ENCODE measurements around the gene ARMH3. TPM values are rescaled to one million over a fixed set of nuclear protein-coding genes. Genes with fewer than 3 reads are reported as not detected.

The ARMH3 gene
- total and polyA plus RNA-seq, 10 donors: 11.6 to 37.4 (median 21.6) TPM

DNA sequence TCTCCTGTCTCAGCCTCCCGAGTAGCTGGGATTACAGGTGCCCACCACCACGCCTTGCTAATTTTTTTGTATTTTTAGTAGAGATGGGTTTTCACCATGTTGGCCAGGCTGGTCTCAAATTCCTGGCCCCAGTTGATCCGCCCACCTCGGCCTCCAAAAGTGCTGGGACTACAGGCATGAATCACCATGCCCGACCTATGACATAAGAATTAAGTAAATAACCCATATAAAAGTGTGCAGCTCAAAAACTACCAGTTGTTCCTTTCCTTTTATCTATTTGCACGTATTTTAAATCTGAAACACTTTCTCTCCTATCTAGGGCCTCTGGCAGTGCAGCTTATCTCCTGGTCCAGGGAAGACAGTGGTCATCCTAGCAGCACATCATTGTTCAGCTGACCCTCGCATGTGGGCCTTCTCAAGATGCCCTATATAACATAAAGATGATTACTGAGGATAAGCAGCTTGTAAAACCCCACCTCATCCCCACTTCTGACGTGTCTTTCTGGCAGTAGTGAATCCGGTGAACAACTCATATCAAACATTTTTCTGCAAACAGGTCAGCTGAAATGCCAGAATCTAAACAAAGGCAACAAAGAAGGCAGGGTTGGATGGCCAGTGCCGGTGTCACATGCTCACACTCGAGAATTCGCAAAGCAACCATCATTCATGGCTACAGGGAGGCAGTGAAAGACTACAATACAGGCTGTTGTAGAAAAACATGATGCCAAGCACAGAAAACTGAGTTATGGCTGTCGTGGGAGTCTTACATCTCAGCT lies 176.3 kb downstream of the ARMH3 start:
- Histone ChIP-seq H3K27me3 (replicated peaks in 1 of 7) (no peaks in the 10 kb centered on the region), H3K36me3 (peaks cover 0 to 55% (median 6%) of the 10 kb centered on the region in 6 donors), H3K4me3 (no peak overlapping the region), H3K9me3 (no peaks in the 10 kb centered on the region), H3K4me1 (peaks cover 0 to 11% (median 7%) of the 10 kb centered on the region in 6 donors), H3K27ac (no peak overlapping the region)
- whole genome bisulfite sequencing, 5 donors: 89 to 97% (median 95%) methylated on average over 13 of the region's 13 CpGs
- intact Hi-C loops (cut with DNase I; ENCODE audit: low total_unique reads): no loop called here
- no peak for TF ChIP-seq POLR2AphosphoS5 (IDR thresholded peaks at IDR 0.05)
- TF ChIP-seq POLR2A (IDR thresholded peaks at IDR 0.05): no peak
- TF ChIP-seq, protein P1, sequence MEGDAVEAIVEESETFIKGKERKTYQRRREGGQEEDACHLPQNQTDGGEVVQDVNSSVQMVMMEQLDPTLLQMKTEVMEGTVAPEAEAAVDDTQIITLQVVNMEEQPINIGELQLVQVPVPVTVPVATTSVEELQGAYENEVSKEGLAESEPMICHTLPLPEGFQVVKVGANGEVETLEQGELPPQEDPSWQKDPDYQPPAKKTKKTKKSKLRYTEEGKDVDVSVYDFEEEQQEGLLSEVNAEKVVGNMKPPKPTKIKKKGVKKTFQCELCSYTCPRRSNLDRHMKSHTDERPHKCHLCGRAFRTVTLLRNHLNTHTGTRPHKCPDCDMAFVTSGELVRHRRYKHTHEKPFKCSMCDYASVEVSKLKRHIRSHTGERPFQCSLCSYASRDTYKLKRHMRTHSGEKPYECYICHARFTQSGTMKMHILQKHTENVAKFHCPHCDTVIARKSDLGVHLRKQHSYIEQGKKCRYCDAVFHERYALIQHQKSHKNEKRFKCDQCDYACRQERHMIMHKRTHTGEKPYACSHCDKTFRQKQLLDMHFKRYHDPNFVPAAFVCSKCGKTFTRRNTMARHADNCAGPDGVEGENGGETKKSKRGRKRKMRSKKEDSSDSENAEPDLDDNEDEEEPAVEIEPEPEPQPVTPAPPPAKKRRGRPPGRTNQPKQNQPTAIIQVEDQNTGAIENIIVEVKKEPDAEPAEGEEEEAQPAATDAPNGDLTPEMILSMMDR (IDR thresholded peaks at IDR 0.05 in 8 of 11, conservative IDR thresholded peaks at IDR 0.05 in 3 of 11): no peak
- DNase-seq: no peak

DNA sequence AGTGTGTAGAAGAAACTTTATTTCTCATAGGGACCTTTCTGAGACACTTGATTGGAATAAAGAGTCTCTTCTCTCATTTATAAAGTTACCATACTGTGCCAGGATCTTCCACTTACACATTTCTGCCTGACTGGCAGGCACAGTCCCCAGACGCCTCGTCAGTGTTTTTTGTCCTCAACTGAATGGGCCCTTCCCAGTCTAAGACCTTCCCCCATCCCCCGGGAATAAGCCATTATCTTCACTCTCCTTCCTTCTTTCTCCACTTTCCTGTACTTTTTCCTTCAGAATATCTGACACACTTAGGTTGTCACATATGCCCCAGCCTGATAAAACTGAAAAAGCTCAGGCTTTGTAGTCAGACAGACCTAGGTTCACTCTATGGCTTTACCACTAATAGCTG lies 177.1 kb downstream of the ARMH3 start:
- peaks cover 0 to 54% (median 6%) of the 10 kb centered on the region in 6 donors for H3K36me3 ChIP-seq
- no peak for DNase-seq
- no peaks in the 10 kb centered on the region for H3K27me3 ChIP-seq (replicated peaks in 1 of 7)
- 81 to 90% (median 85%) methylated on average over 3 of the region's 3 CpGs for WGBS, 5 donors
- TF ChIP-seq POLR2AphosphoS5 (IDR thresholded peaks at IDR 0.05) (no peak), POLR2A (IDR thresholded peaks at IDR 0.05) (no peak)
- TF ChIP-seq, protein P1 (IDR thresholded peaks at IDR 0.05 in 8 of 11, conservative IDR thresholded peaks at IDR 0.05 in 3 of 11): no peak
- intact Hi-C loops (cut with DNase I; ENCODE audit: low total_unique reads): no loop called here
- peaks cover 0 to 16% (median 7%) of the 10 kb centered on the region in 6 donors for H3K4me1 ChIP-seq
- H3K4me3 ChIP-seq: no peak overlapping the region
- no peak overlapping the region for H3K27ac ChIP-seq
- no peaks in the 10 kb centered on the region for H3K9me3 ChIP-seq

DNA sequence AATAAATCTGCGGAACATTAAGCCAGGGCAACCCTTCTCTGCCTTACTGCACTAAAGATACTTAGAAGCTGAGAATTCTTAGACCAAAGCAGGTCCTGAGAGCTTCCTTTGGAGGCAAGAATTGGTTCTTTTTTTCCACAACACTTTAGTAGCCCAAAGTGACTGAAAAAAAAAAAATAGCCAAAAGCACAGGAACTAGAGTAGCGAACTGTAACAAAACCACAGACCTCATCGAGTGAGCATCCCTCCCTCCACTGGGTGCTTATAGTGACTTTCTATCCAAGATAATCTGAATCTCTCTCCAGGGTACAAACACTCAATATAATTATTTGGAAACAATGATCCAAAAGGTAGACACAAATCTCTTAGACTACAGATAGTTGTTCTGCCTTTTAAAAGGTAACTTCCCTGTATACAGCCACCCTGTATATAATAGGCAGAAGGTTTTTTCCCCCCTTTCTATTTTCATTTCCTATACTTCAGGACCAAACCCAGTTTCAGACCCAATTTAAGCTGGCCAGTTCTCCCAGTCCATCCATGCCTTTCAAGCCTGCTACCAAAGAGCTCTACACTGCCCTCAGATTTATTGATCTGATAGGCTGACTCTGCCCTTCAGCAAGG lies 180.8 kb downstream of the ARMH3 start:
- intact Hi-C loops (cut with DNase I; ENCODE audit: low total_unique reads): no loop called here
- Histone ChIP-seq H3K4me1 (peaks cover 0 to 16% (median 7%) of the 10 kb centered on the region in 6 donors), H3K4me3 (no peak overlapping the region), H3K36me3 (peaks cover 0 to 60% (median 5%) of the 10 kb centered on the region in 6 donors), H3K9me3 (no peaks in the 10 kb centered on the region), H3K27ac (peak overlapping the region in 1 of 8 donors; percentile 26), H3K27me3 (replicated peaks in 1 of 7) (no peaks in the 10 kb centered on the region)
- DNase-seq: no peak
- TF ChIP-seq POLR2A (IDR thresholded peaks at IDR 0.05) (no peak), POLR2AphosphoS5 (IDR thresholded peaks at IDR 0.05) (no peak)
- TF ChIP-seq, protein P1 (IDR thresholded peaks at IDR 0.05 in 8 of 11, conservative IDR thresholded peaks at IDR 0.05 in 3 of 11): no peak
- 48 to 65% (median 54%) methylated on average over 3 of the region's 3 CpGs for WGBS, 5 donors

DNA sequence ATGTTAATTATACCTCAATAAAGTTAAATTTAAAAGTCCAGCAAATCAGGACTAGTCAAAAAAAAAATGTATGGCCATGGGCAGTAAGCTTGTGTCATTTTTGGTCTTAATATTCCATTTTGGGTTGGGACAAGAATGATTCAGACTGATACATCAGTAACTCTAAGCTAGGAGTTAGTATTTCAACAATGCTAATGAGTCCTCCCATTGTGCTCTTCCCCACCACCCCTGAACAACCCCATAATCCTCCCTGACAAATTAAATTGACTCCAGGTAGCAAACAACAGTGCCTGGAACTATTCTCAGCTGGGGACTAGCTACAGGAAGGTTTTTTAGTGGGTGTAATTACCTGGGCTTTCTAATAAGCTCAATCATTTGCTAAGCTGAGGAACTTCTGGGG lies 181.7 kb downstream of the ARMH3 start:
- Histone ChIP-seq H3K36me3 (peaks cover 0 to 57% (median 0%) of the 10 kb centered on the region in 6 donors), H3K27me3 (replicated peaks in 1 of 7) (no peaks in the 10 kb centered on the region), H3K9me3 (no peaks in the 10 kb centered on the region), H3K27ac (no peak overlapping the region), H3K4me1 (peaks cover 0 to 16% (median 7%) of the 10 kb centered on the region in 6 donors), H3K4me3 (no peak overlapping the region)
- TF ChIP-seq, protein P1 (IDR thresholded peaks at IDR 0.05 in 8 of 11, conservative IDR thresholded peaks at IDR 0.05 in 3 of 11): no peak
- TF ChIP-seq POLR2AphosphoS5 (IDR thresholded peaks at IDR 0.05): no peak
- TF ChIP-seq POLR2A (IDR thresholded peaks at IDR 0.05): no peak
- intact Hi-C loops (cut with DNase I; ENCODE audit: low total_unique reads): no loop called here
- DNase-seq: no peak
